Fibroblast of pulmonary artery (primary cell): ENCODE results near the gene GPX5.
"Not testable (repeated sequence)": the region's sequence is repeated elsewhere in the genome, so short reads cannot be mapped to it uniquely, and the experiment has no call there.

Source experiments
- DNase-seq: peaks from one replicate; pipeline ENCODE4 v3.0.0-alpha.2; 2010; ENCODE audit warnings: low read depth
- H3K4me3 ChIP-seq: replicated peaks from 2 replicates; pipeline ENCODE4 v1.5.1; 2011; ENCODE audit warnings: low read depth, mild to moderate bottlenecking, control low read depth, low read length, moderate library complexity
- TF ChIP-seq, protein P1 (sequence below): IDR thresholded peaks from 2 replicates; pipeline ENCODE4 v1.5.1; 2011; ENCODE audit warnings: mild to moderate bottlenecking, control low read depth, low read length, inconsistent platforms; ENCODE audit errors: missing control alignments

Gene GPX5

DNA sequence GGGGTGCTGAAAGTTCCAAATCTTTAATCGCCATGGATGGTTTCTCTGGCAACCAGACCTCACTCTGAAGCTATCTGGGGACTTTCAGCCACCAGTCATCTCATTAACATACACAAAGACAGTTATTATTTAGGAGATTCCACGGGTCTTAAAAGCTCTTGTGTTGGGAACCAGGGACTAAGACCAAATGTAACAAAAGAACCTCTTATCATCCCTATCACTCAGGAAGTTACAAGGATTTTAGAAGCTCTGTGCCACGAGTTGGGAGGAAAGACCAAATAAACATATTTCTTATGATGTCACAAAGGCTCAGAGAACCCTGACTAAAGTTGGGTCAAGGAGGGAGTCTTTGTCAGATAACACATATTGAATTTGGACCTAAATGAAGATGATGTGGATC, 27.8 kb upstream of the GPX5 start:
- no peak overlapping the region for H3K4me3 ChIP-seq
- DNase-seq, result no peak
- TF ChIP-seq, protein P1, sequence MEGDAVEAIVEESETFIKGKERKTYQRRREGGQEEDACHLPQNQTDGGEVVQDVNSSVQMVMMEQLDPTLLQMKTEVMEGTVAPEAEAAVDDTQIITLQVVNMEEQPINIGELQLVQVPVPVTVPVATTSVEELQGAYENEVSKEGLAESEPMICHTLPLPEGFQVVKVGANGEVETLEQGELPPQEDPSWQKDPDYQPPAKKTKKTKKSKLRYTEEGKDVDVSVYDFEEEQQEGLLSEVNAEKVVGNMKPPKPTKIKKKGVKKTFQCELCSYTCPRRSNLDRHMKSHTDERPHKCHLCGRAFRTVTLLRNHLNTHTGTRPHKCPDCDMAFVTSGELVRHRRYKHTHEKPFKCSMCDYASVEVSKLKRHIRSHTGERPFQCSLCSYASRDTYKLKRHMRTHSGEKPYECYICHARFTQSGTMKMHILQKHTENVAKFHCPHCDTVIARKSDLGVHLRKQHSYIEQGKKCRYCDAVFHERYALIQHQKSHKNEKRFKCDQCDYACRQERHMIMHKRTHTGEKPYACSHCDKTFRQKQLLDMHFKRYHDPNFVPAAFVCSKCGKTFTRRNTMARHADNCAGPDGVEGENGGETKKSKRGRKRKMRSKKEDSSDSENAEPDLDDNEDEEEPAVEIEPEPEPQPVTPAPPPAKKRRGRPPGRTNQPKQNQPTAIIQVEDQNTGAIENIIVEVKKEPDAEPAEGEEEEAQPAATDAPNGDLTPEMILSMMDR, result no peak

- H3K4me3 ChIP-seq, result no peak overlapping the region
- TF ChIP-seq, protein P1, result no peak
- DNase-seq, result no peak
Observed at GRCh38 chr6:28501259-28501658, 24.4 kb upstream of the GPX5 start.

- DNase-seq, H3K4me3 ChIP-seq: not testable (repeated sequence)
Observed at GRCh38 chr6:28502136-28502535, 23.5 kb upstream of the GPX5 start.

DNA sequence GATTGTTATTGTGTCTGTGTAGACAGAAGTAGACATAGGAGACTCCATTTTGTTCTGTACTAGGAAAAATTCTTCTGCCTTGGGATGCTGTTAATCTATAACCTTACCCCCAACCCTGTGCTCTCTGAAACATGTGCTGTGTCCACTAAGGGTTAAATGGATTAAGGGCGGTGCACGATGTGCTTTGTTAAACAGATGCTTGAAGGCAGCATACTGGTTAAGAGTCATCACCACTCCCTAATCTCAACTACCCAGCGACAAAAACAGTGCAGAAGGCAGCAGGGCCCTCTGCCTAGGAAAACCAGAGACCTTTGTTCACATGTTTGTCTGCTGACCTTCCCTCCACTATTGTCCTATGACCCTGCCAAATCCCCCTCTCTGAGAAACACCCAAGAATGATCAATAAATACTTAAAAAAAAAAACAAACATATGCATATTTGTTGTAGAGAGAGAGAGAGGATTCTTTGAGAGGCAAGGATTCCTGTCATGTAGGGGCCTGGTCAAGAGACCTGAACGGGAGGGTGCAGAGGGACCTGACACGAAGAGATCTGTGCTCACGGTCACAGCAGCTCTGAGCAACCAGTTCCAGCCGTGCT, 22.9 kb upstream of the GPX5 start:
- DNase-seq, H3K4me3 ChIP-seq: not testable (repeated sequence)

DNA sequence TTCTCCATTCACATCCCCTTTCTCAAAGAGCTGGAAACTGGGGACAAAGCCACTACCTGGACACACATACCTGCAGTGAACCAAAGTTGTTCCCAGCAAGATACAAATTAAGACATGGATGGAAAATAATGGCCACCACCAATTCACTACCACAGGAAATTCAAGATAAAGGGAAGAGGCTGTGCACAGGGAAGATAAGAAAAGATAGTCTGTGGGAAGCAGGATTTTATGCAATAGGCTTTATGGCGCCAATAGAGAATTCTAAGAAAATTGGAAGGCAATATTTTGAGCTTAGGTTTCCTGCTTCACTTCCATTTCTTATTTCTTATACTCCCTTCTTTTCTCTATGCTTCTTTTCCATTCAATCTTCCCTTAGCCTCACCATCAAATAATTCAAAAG, 19.9 kb upstream of the GPX5 start:
- H3K4me3 ChIP-seq, result no peak overlapping the region
- TF ChIP-seq, protein P1, result no peak
- DNase-seq, result no peak

- DNase-seq, result no peak
- H3K4me3 ChIP-seq, result no peak overlapping the region
Observed at GRCh38 chr6:28506807-28507475, 18.7 kb upstream of the GPX5 start.

GRCh38 chr6:28511628-28512300, 13.9 kb upstream of the GPX5 start:
- TF ChIP-seq, protein P1, result no peak
- H3K4me3 ChIP-seq, result no peak overlapping the region
- DNase-seq, result no peak

More at GRCh38 chr6:28506807-28507475, 18.7 kb upstream of the GPX5 start:
- TF ChIP-seq, protein P1, result no peak

GRCh38 chr6:28512387-28512786, 13.3 kb upstream of the GPX5 start:
- not testable (repeated sequence) for DNase-seq, H3K4me3 ChIP-seq
